Mesothelial cell of epicardium (in vitro differentiated cells): ENCODE data around the gene MFAP2. TPM values are rescaled to one million over a fixed set of nuclear protein-coding genes. Genes with fewer than 3 reads are reported as not detected.

ENCODE experiments used
- DNase-seq, 2 experiments: peaks; one replicate each; pipeline ENCODE4 v3.0.0; 2021; ENCODE audit warnings: low spot score in 2 of 2; ENCODE audit not compliant: unreplicated experiment in 2 of 2
- H3K27ac Mint-ChIP-seq: 2 replicates; pipeline ENCODE4 v1.8.0; 2021; ENCODE audit warnings: mixed read lengths
- H3K27me3 Mint-ChIP-seq: 2 replicates; pipeline ENCODE4 v1.8.0; 2021; ENCODE audit warnings: low read depth, mixed read lengths
- H3K36me3 Mint-ChIP-seq: 2 replicates; pipeline ENCODE4 v1.8.0; 2021; ENCODE audit warnings: mixed read lengths
- H3K4me1 Mint-ChIP-seq: 2 replicates; pipeline ENCODE4 v1.8.0; 2021; ENCODE audit warnings: mixed read lengths
- H3K4me3 Mint-ChIP-seq: 2 replicates; pipeline ENCODE4 v1.8.0; 2021; ENCODE audit warnings: mild to moderate bottlenecking, moderate library complexity, mixed read lengths
- H3K9me3 Mint-ChIP-seq: 2 replicates; pipeline ENCODE4 v1.8.0; 2021; ENCODE audit warnings: mixed read lengths
- total RNA-seq: library from RNA; stranded (reverse); gene quantifications from 3 replicates; pipeline ENCODE4 v1.2.1, GENCODE V29; 2021
- TF ChIP-seq, protein P1 (sequence below): fragments of 200-600 bp; sonication (generic); IDR thresholded peaks from one replicate; pipeline ENCODE4 v1.5.0; 2021; ENCODE audit warnings: antibody characterized with exemption; ENCODE audit not compliant: unreplicated experiment

The MFAP2 gene
- total RNA-seq, 1 donor from 2014 or later: 445 TPM

DNA sequence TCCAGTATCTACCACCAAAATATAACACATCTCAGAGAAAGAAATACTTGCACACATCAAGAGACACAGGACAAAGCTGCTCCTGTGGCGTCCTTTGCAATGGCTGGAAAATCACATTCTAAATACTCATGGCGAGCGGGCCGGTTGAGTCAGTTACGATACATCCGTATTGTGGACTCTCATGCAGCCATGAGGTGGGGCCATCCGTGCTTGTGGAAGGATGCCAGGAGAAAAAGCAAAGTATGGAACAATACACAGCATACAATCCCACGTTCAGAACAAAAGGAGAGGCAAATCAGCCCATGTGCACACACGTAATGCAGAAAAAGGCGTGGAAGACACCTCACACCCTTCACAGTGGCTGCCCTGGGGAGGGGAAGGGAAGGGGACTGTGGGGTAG, 18.2 kb upstream of the MFAP2 start:
- H3K27ac Mint-ChIP-seq: no peak overlapping the region
- H3K9me3 Mint-ChIP-seq: no peaks in the 10 kb centered on the region
- DNase-seq: no peak
- peaks cover 21% of the 10 kb centered on the region for H3K36me3 Mint-ChIP-seq
- no peaks in the 10 kb centered on the region for H3K4me1 Mint-ChIP-seq
- TF ChIP-seq, protein P1, sequence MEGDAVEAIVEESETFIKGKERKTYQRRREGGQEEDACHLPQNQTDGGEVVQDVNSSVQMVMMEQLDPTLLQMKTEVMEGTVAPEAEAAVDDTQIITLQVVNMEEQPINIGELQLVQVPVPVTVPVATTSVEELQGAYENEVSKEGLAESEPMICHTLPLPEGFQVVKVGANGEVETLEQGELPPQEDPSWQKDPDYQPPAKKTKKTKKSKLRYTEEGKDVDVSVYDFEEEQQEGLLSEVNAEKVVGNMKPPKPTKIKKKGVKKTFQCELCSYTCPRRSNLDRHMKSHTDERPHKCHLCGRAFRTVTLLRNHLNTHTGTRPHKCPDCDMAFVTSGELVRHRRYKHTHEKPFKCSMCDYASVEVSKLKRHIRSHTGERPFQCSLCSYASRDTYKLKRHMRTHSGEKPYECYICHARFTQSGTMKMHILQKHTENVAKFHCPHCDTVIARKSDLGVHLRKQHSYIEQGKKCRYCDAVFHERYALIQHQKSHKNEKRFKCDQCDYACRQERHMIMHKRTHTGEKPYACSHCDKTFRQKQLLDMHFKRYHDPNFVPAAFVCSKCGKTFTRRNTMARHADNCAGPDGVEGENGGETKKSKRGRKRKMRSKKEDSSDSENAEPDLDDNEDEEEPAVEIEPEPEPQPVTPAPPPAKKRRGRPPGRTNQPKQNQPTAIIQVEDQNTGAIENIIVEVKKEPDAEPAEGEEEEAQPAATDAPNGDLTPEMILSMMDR: no peak
- no peaks in the 10 kb centered on the region for H3K27me3 Mint-ChIP-seq
- H3K4me3 Mint-ChIP-seq: no peak overlapping the region

DNA sequence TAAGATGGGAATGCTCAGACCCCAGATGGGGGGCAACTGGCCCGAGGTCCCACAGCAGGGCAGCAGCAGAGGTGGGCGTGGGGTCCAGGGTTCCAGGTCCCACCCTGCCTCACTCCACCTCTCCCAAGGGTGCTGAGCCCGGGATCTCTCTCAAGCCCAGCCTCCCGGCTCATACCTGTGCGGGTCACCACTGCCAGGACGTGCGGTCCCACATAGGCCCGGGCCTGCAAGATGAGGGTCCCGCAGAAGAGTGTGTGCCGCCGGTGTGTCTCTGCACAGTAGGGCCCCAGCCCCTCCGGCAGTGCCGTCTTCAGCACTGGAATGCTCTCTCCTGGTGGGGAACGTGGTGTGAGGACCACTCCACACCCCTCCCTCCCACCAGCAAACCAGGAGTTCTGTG, 16.4 kb upstream of the MFAP2 start:
- no peak overlapping the region for H3K4me3 Mint-ChIP-seq
- no peak for DNase-seq
- H3K27ac Mint-ChIP-seq: no peak overlapping the region
- TF ChIP-seq, protein P1: no peak
- H3K36me3 Mint-ChIP-seq: peaks cover 14% of the 10 kb centered on the region
- no peaks in the 10 kb centered on the region for H3K4me1 Mint-ChIP-seq
- H3K9me3 Mint-ChIP-seq: no peaks in the 10 kb centered on the region
- H3K27me3 Mint-ChIP-seq: no peaks in the 10 kb centered on the region

DNA sequence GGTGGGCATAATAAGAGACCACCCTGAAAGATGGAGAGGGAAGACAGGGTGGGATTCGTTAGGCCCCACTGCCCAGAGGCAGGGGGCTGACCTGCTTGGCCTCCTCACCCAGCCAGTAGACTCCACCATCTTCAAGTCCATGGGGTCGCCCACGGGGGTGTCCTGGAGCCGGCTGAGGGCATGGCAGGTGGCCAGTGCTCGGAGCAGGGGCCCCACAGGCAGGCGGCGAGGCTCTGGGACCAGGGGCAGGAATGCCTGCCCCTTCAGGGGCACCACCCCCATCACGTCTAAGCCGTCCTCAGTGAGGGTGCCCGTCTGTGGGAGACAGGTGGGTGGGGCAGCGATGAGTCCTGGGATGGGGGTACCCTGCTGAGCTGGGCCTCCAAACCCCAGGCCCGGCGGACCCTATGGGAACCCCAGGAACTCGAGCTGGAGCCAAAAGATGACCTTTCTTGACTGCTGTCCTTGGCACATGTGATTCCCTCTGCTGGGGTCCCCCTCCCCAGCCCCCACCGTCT, 13.2 kb upstream of the MFAP2 start:
- H3K27ac Mint-ChIP-seq: no peak overlapping the region
- no peaks in the 10 kb centered on the region for H3K27me3 Mint-ChIP-seq
- TF ChIP-seq, protein P1: no peak
- H3K36me3 Mint-ChIP-seq: peaks cover 7% of the 10 kb centered on the region
- H3K4me1 Mint-ChIP-seq: no peaks in the 10 kb centered on the region
- no peaks in the 10 kb centered on the region for H3K9me3 Mint-ChIP-seq
- DNase-seq: no peak
- no peak overlapping the region for H3K4me3 Mint-ChIP-seq

DNA sequence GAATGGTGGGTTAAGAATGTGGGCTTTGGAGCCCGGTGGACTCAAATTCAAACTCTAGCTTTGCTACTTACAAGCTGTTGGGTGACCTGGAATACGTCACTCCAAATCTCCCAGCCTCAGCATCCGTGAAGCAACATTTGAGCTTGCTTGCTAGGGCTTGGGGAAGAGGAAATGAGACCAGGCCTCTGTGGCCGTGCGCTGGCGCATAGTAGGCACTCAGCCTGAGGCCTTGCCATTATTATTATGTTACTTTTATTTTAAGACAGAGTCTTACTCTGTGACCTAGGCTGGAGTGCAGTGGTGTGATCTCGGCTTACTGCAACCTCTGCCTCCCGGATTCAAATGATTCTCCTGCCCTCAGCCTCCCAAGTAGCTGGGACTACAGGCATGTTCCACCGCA, 12.3 kb upstream of the MFAP2 start:
- Mint-ChIP-seq H3K4me3 (no peak overlapping the region), H3K36me3 (peaks cover 4% of the 10 kb centered on the region), H3K27me3 (no peaks in the 10 kb centered on the region), H3K9me3 (no peaks in the 10 kb centered on the region), H3K4me1 (no peaks in the 10 kb centered on the region), H3K27ac (no peak overlapping the region)
- DNase-seq: no peak
- TF ChIP-seq, protein P1: no peak

DNA sequence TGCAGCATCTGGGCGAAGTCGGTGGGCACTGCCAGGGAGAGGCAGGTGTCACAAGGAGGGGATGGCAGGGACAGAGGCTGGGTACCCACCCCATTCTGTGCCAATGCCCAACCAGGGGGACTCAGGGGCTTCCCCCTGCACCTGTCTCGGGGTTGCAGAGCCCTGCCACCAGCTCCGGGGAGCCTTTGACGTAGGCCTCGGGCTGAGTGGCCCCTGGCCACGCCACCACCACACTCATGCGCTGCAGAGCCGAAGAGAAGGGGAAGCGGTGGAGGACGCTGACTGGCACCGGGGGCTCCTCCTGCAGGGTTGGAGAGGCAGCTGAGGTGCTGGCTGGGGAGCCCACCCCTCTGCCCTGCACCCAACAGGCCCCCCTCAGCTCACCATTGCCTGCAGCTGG, 11.7 kb upstream of the MFAP2 start:
- Mint-ChIP-seq H3K9me3 (no peaks in the 10 kb centered on the region), H3K36me3 (peaks cover 4% of the 10 kb centered on the region), H3K4me3 (no peak overlapping the region), H3K27me3 (no peaks in the 10 kb centered on the region), H3K4me1 (no peaks in the 10 kb centered on the region), H3K27ac (no peak overlapping the region)
- TF ChIP-seq, protein P1: no peak
- DNase-seq: no peak

DNA sequence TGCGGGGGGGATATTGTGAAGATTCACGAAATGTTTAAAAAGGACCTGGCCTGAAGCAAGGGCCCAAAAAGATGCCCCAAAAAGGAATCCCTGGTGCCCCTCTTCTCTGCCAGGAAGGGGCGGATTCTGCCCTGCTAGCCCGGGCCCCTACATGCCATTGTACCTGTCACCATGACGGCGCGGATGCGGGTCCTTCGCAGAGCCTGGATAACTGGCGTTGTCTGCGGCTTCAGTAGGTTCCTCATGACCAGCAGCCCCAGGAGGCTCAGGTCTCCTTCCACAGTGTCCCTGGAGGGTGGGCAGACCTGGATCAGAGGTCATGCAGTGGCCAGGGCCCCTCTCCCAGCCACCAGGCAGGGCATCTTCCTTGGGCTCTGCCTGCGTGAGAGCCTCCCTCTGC, 11.2 kb upstream of the MFAP2 start:
- no peak overlapping the region for H3K4me3 Mint-ChIP-seq
- no peak overlapping the region for H3K27ac Mint-ChIP-seq
- H3K27me3 Mint-ChIP-seq: no peaks in the 10 kb centered on the region
- peaks cover 4% of the 10 kb centered on the region for H3K36me3 Mint-ChIP-seq
- TF ChIP-seq, protein P1: no peak
- no peak for DNase-seq
- no peaks in the 10 kb centered on the region for H3K9me3 Mint-ChIP-seq
- H3K4me1 Mint-ChIP-seq: no peaks in the 10 kb centered on the region
